GM12865 (cell line): Measurements from ENCODE around the gene TAAR1.
"Not testable (repeated sequence)": the region's sequence is repeated elsewhere in the genome, so short reads cannot be mapped to it uniquely, and the experiment has no call there.

ENCODE experiments used
- DNase-seq: peaks from one replicate; pipeline ENCODE4 v3.0.0; 2010; ENCODE audit warnings: low read depth
- H3K4me3 ChIP-seq: 2 replicates; pipeline ENCODE4 v1.5.1; 2011; ENCODE audit warnings: mild to moderate bottlenecking, low read depth, low read length, control low read depth
- TF ChIP-seq, protein P1 (sequence below): IDR thresholded peaks from 2 replicates; pipeline ENCODE4 v1.5.1; 2011; ENCODE audit warnings: low read length, control low read depth, low read depth, inconsistent platforms; ENCODE audit not compliant: insufficient read depth; ENCODE audit errors: missing control alignments

Gene TAAR1

DNA sequence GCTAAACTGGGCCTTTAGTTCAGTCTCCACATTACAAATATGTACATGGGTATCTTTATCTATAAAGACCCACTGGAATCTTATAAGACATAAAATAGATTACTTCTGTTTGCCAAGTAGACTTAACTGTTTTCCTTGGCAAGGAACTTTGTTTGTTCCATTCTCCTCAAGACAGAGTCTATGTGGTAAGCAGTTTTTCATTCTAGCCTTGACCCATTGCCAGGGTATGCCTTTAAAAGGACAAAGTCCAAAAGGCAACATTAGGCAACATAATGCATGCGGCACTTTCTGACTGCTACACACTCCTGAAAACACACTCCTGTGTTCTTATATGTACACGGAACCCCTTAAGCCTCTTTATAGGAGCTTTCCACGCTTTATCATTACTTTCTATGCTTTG is 34.5 kb upstream of the TAAR1 start:
- no peak overlapping the region for H3K4me3 ChIP-seq
- no peak for DNase-seq
- TF ChIP-seq, protein P1, sequence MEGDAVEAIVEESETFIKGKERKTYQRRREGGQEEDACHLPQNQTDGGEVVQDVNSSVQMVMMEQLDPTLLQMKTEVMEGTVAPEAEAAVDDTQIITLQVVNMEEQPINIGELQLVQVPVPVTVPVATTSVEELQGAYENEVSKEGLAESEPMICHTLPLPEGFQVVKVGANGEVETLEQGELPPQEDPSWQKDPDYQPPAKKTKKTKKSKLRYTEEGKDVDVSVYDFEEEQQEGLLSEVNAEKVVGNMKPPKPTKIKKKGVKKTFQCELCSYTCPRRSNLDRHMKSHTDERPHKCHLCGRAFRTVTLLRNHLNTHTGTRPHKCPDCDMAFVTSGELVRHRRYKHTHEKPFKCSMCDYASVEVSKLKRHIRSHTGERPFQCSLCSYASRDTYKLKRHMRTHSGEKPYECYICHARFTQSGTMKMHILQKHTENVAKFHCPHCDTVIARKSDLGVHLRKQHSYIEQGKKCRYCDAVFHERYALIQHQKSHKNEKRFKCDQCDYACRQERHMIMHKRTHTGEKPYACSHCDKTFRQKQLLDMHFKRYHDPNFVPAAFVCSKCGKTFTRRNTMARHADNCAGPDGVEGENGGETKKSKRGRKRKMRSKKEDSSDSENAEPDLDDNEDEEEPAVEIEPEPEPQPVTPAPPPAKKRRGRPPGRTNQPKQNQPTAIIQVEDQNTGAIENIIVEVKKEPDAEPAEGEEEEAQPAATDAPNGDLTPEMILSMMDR, result no peak

DNA sequence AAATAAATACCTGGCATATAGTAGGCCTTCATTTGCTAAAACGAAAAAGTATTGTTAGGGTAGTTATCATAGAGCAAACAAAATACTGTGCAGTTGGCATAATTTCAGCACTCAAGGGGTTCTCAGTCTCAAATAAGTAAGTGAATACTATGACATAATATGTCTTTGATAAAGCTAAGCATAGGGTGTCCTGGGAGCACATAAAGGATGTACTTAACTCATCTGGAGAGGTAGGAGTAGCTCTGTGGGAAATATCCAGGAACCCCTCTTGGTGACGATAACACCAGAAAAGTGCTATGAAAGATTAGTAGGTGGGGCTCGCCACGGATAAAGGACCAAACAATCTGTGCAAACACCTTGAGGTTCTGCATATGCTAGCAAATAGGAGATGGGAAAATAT is 31.7 kb upstream of the TAAR1 start:
- H3K4me3 ChIP-seq, result no peak overlapping the region
- DNase-seq, result no peak
- TF ChIP-seq, protein P1, result no peak

- no peak for DNase-seq
- no peak overlapping the region for H3K4me3 ChIP-seq
- TF ChIP-seq, protein P1, result no peak
Observed at GRCh38 chr6:132687306-132687705, 28.3 kb upstream of the TAAR1 start.

DNA sequence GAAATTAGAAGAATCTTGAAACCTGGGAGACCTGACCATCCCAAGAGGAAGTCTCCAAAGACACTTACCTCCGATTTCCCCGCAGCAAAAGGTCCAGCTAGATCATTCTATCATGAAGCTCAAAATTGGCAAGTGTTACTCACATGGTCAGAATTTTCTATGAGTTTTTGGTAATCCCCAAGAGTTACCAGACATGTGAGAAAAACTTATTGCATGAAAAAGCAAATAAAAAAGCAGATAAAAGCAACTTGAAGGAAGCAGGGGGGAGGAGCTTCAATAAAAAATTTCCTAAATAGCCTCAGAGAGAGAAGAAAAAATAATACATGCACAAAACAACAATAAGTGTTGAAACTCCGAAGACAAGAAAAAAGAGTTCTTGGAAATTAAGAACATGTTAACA is 27.5 kb upstream of the TAAR1 start:
- no peak for DNase-seq

GRCh38 chr6:132685009-132685408 is 26.0 kb upstream of the TAAR1 start:
- TF ChIP-seq, protein P1, result no peak
- H3K4me3 ChIP-seq, result no peak overlapping the region
- no peak for DNase-seq

More for the DNA sequence above, 27.5 kb upstream of the TAAR1 start:
- H3K4me3 ChIP-seq, result no peak overlapping the region
- TF ChIP-seq, protein P1, result no peak

DNA sequence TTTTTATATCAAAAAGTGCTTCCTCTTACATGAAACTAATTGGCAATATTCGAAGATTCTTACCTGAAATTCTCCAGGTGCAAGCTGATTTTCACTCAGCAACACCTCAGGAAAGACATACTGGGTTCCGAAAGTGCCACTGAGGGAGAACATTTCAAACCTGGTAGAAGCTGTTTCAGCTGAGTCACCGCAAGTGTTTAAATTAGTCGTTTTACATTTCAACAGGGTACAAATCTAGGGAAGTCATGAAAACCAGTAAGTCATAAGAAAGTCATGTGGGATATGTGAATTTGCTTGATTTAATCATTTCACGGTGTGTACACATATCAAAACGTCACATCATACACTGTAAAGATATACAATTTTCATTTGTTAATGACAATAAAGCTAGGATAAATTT is 25.3 kb upstream of the TAAR1 start:
- no peak for DNase-seq
- H3K4me3 ChIP-seq, result no peak overlapping the region
- TF ChIP-seq, protein P1, result no peak

GRCh38 chr6:132683543-132683942 is 24.6 kb upstream of the TAAR1 start:
- TF ChIP-seq, protein P1, result no peak
- DNase-seq, result no peak
- H3K4me3 ChIP-seq, result no peak overlapping the region

DNA sequence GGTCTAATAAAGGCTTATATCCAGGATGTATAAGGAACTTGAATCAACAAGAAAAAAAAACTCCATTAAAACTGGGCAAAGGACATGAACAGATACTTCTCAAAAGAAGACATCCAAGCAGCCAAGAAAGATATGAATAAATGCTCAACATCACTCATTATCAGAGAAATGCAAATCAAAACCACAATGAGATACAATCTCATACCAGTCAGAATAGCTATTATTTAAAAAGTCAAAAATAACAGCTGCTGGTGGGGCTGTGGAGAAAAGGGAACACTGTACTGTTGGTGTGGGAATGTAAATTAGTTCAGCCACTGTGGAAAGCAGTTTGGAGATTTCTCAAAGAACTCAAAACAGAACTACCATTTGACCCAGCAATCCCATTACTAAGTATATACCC is 20.1 kb upstream of the TAAR1 start:
- not testable (repeated sequence) for H3K4me3 ChIP-seq, DNase-seq
